ENCODE measurements around the gene CAPRIN1.
"Not testable (repeated sequence)": the region's sequence is repeated elsewhere in the genome, so short reads cannot be mapped to it uniquely, and the experiment has no call there.

Gene CAPRIN1

GRCh38 chr11:34052036-34052607 lies 591 bp downstream of the CAPRIN1 start:
- peak; percentile 89 for DNase-seq (ENCODE audit: low spot score)

GRCh38 chr11:34052608-34053160 lies 1.2 kb downstream of the CAPRIN1 start:
- DNase-seq (ENCODE audit: low spot score) = peak; percentile 15

GRCh38 chr11:34053161-34053686 lies 1.7 kb downstream of the CAPRIN1 start:
- DNase-seq (ENCODE audit: low spot score) = peak; percentile 83

- not testable (repeated sequence) for DNase-seq (ENCODE audit: low spot score)
These were observed 2.8 kb downstream of the CAPRIN1 start for GRCh38 chr11:34054351-34054750.

- no peak for DNase-seq (ENCODE audit: low spot score)
These were observed 3.9 kb downstream of the CAPRIN1 start for GRCh38 chr11:34055218-34056000.

- no peak for DNase-seq (ENCODE audit: low spot score)
These were observed 5.1 kb downstream of the CAPRIN1 start for GRCh38 chr11:34056672-34057071.

- no peak for DNase-seq (ENCODE audit: low spot score)
These were observed 11.7 kb downstream of the CAPRIN1 start for GRCh38 chr11:34063061-34063795.

GRCh38 chr11:34064291-34064690 lies 12.8 kb downstream of the CAPRIN1 start:
- DNase-seq (ENCODE audit: low spot score) = no peak

- DNase-seq (ENCODE audit: low spot score) = peak; percentile 10
These were observed 14.1 kb downstream of the CAPRIN1 start for GRCh38 chr11:34065505-34066203.

- not testable (repeated sequence) for DNase-seq (ENCODE audit: low spot score)
These were observed 15.2 kb downstream of the CAPRIN1 start for GRCh38 chr11:34066766-34067165.

GRCh38 chr11:34067383-34068065 lies 16.0 kb downstream of the CAPRIN1 start:
- DNase-seq (ENCODE audit: low spot score) = no peak

- DNase-seq (ENCODE audit: low spot score) = no peak
These were observed 16.6 kb downstream of the CAPRIN1 start for GRCh38 chr11:34068111-34068510.

- not testable (repeated sequence) for DNase-seq (ENCODE audit: low spot score)
These were observed 19.8 kb downstream of the CAPRIN1 start for GRCh38 chr11:34071306-34071705.

GRCh38 chr11:34072041-34072440 lies 20.5 kb downstream of the CAPRIN1 start:
- no peak for DNase-seq (ENCODE audit: low spot score)

- DNase-seq (ENCODE audit: low spot score) = no peak
These were observed 21.3 kb downstream of the CAPRIN1 start for GRCh38 chr11:34072832-34073231.

- no peak for DNase-seq (ENCODE audit: low spot score)
These were observed 22.9 kb downstream of the CAPRIN1 start for GRCh38 chr11:34074391-34074790.

GRCh38 chr11:34075178-34075820 lies 23.8 kb downstream of the CAPRIN1 start:
- peak; percentile 11 for DNase-seq (ENCODE audit: low spot score)

GRCh38 chr11:34080609-34081008 lies 29.1 kb downstream of the CAPRIN1 start:
- DNase-seq (ENCODE audit: low spot score) = no peak

- no peak for DNase-seq (ENCODE audit: low spot score)
These were observed 33.1 kb downstream of the CAPRIN1 start for GRCh38 chr11:34084637-34085036.

GRCh38 chr11:34086554-34087283 lies 35.2 kb downstream of the CAPRIN1 start:
- peak; percentile 30 for DNase-seq (ENCODE audit: low spot score)
